Measurements from ENCODE around the gene JAKMIP2. TPM values are rescaled to one million over a fixed set of nuclear protein-coding genes. Genes with fewer than 3 reads are reported as not detected.
A peak's percentile ranks its signal among the peaks of the same experiment; 100 is the strongest.

Gene JAKMIP2
- polyA plus RNA-seq, 1 of the 3 experiments (the other 2 are of a cell fraction), result 2.1 TPM

GRCh38 chr5:147573211-147573610 lies 209.3 kb downstream of the JAKMIP2 start:
- Histone ChIP-seq H3K9ac (no peak overlapping the region), H2AFZ (ENCODE audit: low read depth) (peak overlapping the region; percentile 38; the same call in 1 of the 2 replicates), H3K4me1 (ENCODE audit: control insufficient read depth in 1 of 2, insufficient read depth in 2 of 2, low read depth in 1 of 2, low read length in 1 of 2) (peaks cover 1 to 3% of the 10 kb centered on the region in 2 experiments; a peak in 2 of 4 replicates), H3K4me2 (no peak overlapping the region), H3K9me2 (no peaks in the 10 kb centered on the region), H3K4me3 (ENCODE audit: low read depth in 2 of 2, low read length in 1 of 2) (no peak overlapping the region), H3K79me2 (ENCODE audit: insufficient read depth) (no peaks in the 10 kb centered on the region), H3K9me3 (no peaks in the 10 kb centered on the region), H3K27ac (ENCODE audit: low read depth in 2 of 2, low read length in 1 of 2) (no peak overlapping the region), H4K20me1 (ENCODE audit: insufficient read depth) (no peaks in the 10 kb centered on the region), H3F3A (replicated peaks; ENCODE audit: insufficient read depth) (peaks cover 3% of the 10 kb centered on the region), H3K27me3 (ENCODE audit: insufficient read depth) (no peaks in the 10 kb centered on the region), H3K36me3 (replicated peaks in 1 of 2; ENCODE audit: control insufficient read depth in 1 of 2, insufficient read depth in 2 of 2, low read length in 1 of 2) (no peaks in the 10 kb centered on the region)
- DNase-seq, result no peak
- POLR2A ChIA-PET, result no interaction called here
- 96% methylated on average over 1 of the region's 1 CpG for WGBS (ENCODE audit: low lambda C conversion rate)
- TF ChIP-seq REST (IDR thresholded peaks at IDR 0.05; ENCODE audit: low read depth, low read length) (no peak), MEF2A (IDR thresholded peaks at IDR 0.05; ENCODE audit: borderline replicate concordance, low read depth) (no peak), SMC3 (IDR thresholded peaks at IDR 0.05; ENCODE audit: low read depth, low read length) (no peak), ELF1 (IDR thresholded peaks at IDR 0.05) (no peak), RFX5 (IDR thresholded peaks at IDR 0.05; ENCODE audit: low read length) (no peak), TAF1 (IDR thresholded peaks at IDR 0.05; ENCODE audit: borderline replicate concordance, low read depth, low read length) (no peak), EP300 (IDR thresholded peaks at IDR 0.05; ENCODE audit: borderline replicate concordance in 1 of 2, low read depth in 1 of 2, low read length in 1 of 2) (no peak), FOXM1 (IDR thresholded peaks at IDR 0.05; ENCODE audit: low read depth) (no peak), FOSL2 (IDR thresholded peaks at IDR 0.05; ENCODE audit: borderline replicate concordance, low read depth) (no peak), CHD2 (IDR thresholded peaks at IDR 0.05; ENCODE audit: low read length, partially characterized antibody) (no peak), RAD21 (IDR thresholded peaks at IDR 0.05; ENCODE audit: low read length) (no peak), MXI1 (IDR thresholded peaks at IDR 0.05; ENCODE audit: low read depth, low read length) (no peak)
- TF ChIP-seq, protein P1, sequence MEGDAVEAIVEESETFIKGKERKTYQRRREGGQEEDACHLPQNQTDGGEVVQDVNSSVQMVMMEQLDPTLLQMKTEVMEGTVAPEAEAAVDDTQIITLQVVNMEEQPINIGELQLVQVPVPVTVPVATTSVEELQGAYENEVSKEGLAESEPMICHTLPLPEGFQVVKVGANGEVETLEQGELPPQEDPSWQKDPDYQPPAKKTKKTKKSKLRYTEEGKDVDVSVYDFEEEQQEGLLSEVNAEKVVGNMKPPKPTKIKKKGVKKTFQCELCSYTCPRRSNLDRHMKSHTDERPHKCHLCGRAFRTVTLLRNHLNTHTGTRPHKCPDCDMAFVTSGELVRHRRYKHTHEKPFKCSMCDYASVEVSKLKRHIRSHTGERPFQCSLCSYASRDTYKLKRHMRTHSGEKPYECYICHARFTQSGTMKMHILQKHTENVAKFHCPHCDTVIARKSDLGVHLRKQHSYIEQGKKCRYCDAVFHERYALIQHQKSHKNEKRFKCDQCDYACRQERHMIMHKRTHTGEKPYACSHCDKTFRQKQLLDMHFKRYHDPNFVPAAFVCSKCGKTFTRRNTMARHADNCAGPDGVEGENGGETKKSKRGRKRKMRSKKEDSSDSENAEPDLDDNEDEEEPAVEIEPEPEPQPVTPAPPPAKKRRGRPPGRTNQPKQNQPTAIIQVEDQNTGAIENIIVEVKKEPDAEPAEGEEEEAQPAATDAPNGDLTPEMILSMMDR (IDR thresholded peaks at IDR 0.05), result no peak
- CTCF ChIA-PET, result interaction anchor here (0.7 to 8.7 kb wide), 8 partner anchors 9 to 1045 kb away, joined by 3 to 76 read pairs (median 3); no protein-coding TSS in a partner anchor
